ENCODE data around the gene NEURL3. TPM values are rescaled to one million over a fixed set of nuclear protein-coding genes. Genes with fewer than 3 reads are reported as not detected.

The NEURL3 gene
- total and polyA plus RNA-seq, 2 of the 8 experiments (the other 6 are each of a cell fraction or from before 2014, with no cell fraction given): not detected

DNA sequence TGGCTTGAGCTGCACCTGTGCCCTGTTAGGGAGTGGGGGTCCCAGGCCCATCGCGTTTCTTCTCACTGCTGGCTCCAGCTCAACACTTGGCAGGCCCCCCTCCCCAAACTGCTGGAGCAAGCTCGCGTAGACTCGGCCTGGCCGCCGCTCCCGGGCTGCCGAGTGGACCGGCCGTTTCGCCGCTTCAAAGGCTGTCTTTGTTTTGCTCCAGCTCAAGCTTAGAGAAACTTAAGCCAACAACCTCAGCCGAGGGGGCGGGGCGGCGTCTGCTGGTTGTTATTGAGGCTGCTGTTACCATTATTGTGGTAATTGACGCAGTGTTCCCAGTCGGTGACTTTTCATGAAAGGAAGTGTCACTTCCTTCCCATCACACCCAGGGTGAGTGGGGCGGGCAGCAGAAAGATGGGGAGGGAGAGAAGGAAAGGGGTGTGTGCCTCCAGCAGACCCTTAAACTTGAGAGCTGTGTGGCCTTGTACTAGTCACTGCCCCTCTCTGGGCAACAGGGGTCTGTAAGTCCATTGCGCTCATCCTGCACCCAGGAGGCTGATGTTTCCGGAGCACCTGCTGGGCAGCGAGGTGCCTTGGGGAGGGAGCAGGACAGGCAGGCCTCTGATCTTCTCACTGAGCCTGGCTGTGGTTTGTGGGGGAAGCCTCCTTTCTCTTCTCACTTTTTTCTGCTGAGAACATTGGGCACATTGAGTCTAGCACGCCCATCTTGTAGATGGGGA lies 33.5 kb upstream of the NEURL3 start (continued):
- TF ChIP-seq ZNF274 (IDR thresholded peaks at IDR 0.05; ENCODE audit: borderline replicate concordance, extremely low read depth, low read length) (no peak), GABPA (IDR thresholded peaks at IDR 0.05; ENCODE audit: borderline replicate concordance, insufficient read depth, low read length) (no peak), RFX5 (IDR thresholded peaks at IDR 0.05; ENCODE audit: borderline replicate concordance, low read depth, low read length) (no peak), TCF12 (IDR thresholded peaks at IDR 0.05; ENCODE audit: low read depth, low read length) (no peak), CREB1 (IDR thresholded peaks at IDR 0.05) (no peak), SP4 (IDR thresholded peaks at IDR 0.05; ENCODE audit: low read length) (no peak), YY1 (IDR thresholded peaks at IDR 0.05; ENCODE audit: low read depth, low read length) (no peak), PHF8 (conservative IDR thresholded peaks at IDR 0.05; ENCODE audit: low read depth, low read length) (no peak), TBP (IDR thresholded peaks at IDR 0.05; ENCODE audit: low read depth, low read length) (no peak), CHD2 (IDR thresholded peaks at IDR 0.05; ENCODE audit: low read length) (no peak), HDAC2 (IDR thresholded peaks at IDR 0.05; ENCODE audit: borderline replicate concordance in 1 of 2, low read depth in 2 of 2, low read length in 2 of 2) (peak in 1 of 2 experiments; percentile 26; a peak in 1 of 4 replicates), USF2 (IDR thresholded peaks at IDR 0.05; ENCODE audit: low read length) (no peak), EZH2 (IDR thresholded peaks at IDR 0.05; ENCODE audit: low read depth, low read length, severe bottlenecking) (no peak), FOSL1 (IDR thresholded peaks at IDR 0.05; ENCODE audit: insufficient read depth, low read depth, low read length) (no peak), GTF2F1 (IDR thresholded peaks at IDR 0.05; ENCODE audit: borderline replicate concordance, low read depth, low read length) (no peak), SP1 (IDR thresholded peaks at IDR 0.05; ENCODE audit: low read depth, low read length) (0 out of 2 replicates have a peak, but pooled peaks have one; percentile 25), CEBPB (IDR thresholded peaks at IDR 0.05; ENCODE audit: low read depth, low read length) (no peak), ATF2 (IDR thresholded peaks at IDR 0.05; ENCODE audit: low read length) (no peak), RBBP5 (IDR thresholded peaks at IDR 0.05; ENCODE audit: borderline replicate concordance, low read depth, low read length) (no peak; the same call in 1 of the 2 replicates), NRF1 (IDR thresholded peaks at IDR 0.05; ENCODE audit: low read depth, low read length) (no peak), RXRA (IDR thresholded peaks at IDR 0.05; ENCODE audit: insufficient read depth, low read depth, low read length) (no peak), SRF (IDR thresholded peaks at IDR 0.05; ENCODE audit: low read depth, low read length) (no peak)

Data from H1 (cell line).